Activated CD8-positive, alpha-beta memory T cell treated with anti-CD3 and anti-CD28 coated beads, Interleukin-2, amount 50 U/mL, for 24 hours (primary cell): ENCODE measurements around the gene DNASE1L3.
"Not testable (repeated sequence)": the region's sequence is repeated elsewhere in the genome, so short reads cannot be mapped to it uniquely, and the experiment has no call there.

ENCODE experiments used
- DNase-seq: peaks from one replicate; pipeline ENCODE4 v3.0.0-alpha.2; 2020; ENCODE audit errors: extremely low read depth

Gene DNASE1L3

DNA sequence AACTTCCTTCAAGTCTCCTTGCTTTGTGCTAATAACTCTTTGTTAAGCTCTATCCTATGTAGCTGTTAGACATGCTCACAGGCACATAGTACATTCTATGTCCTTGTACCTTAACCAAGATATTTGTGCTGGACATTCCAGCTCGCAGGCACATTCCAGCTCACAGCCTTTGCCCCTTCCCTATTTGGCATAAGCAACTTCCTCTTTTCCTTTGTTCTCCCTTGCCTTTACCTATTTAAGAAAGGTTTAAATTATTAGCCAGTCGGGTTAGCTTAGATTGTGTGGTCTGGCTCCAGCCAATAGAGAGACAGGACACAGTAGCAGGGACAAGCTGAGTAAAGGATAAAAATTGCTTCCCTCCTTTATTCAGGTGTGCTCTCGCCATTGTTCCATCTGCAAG is 9.3 kb downstream of the DNASE1L3 start:
- not testable (repeated sequence) for DNase-seq

DNA sequence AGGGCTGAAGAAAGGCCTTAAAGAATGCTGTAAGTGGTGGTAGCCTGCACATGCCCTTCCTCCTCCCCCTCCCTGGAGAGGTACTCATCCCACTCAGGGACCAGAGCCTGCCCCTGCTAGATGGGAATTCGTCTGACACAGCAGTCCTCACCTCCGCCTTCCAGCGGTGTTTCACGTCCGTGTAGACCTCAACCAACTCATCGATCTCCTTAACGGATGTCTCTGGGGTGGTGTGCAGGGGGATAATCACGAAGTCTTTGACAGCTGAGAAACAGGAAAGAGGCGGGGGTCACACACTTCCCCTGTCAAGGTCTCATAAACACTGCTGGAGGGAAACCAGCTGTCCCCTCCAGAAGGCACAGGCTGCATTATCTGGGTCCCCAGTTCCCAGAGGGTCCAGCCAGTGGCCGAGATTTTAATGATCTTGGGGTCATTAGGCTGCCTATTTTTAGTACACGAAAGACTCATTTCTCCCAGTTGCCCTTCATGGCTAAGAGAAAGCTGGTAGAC is 9.9 kb downstream of the DNASE1L3 start:
- DNase-seq = no peak

DNA sequence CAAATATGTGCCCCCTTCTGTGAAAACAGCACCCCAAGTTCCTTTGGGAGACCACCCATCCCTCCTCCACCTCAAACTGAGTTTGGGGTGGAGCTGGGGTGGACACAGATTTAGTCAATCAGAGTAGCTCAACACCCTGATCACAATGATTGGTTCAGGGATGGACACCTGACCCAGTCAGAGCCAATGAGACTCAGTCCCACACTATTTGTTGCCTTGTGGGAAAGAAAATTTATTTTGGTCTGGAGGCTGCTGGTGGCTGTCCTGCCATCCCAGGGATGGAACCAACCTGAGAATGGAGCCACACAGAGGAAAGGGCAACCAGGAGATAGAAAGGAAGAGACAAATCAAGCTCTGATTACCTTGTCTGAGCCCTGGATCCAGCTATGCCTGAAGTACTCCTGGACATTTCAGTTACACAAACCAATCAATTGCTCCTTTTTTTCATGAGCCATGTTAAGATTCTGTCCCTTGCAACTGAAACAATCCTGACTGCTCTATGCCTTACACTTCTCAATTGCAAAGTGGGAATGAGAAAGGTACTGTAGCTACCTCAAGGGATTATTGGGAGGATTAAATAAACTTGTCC is 10.6 kb downstream of the DNASE1L3 start:
- no peak for DNase-seq

DNA sequence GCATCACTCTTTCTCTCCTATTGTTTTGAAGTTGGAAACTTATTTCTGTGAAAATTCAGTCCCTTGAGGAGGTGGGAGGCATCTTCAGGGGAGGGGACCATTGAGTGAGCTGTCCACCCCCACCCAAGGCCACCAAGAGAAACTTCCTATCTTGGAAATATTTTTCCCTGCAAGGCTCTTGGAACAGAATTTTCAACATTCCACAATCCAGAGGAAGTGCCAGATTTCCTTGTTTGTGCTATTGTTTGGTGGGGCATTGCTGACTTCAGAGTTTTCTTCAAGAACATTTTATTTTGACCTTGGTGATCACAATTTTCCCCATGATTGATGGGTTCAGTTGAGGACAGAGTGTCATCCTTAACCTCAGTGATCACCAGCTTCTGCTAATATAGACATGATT is 12.0 kb downstream of the DNASE1L3 start:
- DNase-seq = no peak

DNA sequence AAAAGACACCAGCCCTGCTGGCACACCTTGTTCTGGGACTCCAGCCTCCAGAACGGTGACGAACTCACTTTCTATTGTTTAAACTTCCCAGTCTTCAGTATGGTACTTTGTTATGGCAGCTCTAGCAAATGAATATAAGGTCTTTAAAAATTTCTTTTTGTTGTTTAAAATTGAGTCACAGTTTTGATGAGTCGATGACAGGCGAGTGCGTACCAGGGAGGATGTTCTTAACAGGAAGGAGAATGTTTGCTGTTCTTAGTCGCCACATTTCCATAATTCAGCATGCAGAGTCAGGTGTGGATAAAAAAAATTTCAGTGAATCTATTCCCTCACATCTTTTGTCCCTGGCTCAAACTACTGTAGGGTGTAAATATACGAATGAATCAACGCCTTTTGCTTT is 12.4 kb downstream of the DNASE1L3 start:
- DNase-seq = no peak

DNA sequence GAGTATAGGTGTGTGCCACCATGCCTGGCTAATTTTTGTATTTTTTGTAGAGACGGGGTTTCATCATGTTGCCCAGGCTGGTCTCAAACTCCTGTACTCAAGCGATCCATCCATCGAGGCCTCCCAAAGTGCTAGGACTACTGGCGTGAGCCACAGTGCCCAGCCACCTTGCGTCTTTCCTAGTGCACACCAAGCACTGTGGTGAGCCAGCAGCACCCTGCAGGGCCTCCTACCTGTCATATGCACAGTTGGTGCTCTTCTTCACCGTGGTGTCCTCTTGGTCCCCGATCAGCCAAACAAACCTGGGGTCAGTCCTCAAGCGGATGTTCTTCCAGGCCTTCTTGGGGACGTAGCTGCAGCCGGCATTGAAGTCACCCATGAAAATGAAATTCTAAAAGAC is 13.2 kb downstream of the DNASE1L3 start:
- DNase-seq = no peak

DNA sequence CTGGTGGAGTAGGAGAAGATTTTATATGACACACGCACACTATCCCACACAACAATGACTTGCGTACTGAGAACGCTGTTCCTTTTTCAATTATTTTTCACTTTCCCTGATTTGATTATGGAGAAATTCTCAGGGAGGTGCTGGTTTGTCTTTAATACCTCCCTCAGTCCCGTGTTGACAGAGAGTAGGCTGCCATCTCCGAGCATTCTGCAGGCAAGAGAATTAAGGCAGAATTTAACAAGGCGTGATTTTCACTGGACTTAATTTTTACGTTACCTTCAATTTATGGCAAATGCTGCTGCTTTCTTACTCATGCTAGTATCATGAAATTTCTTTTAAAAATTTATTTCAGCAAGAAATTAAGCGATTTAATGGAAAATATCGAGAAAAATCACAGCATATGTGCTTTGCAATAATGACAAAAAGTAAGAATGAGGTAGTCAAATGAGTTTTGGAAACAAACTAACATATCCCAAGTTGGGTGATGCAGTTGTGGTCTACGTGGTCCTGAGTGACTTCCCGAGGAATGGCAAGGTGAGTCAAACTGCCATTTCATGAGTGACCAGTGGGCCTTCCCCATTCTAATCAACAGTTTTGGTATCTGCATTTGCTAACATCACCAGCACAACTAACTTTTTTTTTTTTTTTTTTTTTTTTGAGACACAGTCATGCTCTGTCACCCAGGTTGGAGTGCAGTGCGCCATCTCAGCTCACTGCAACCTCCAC is 16.9 kb downstream of the DNASE1L3 start:
- no peak for DNase-seq

DNA sequence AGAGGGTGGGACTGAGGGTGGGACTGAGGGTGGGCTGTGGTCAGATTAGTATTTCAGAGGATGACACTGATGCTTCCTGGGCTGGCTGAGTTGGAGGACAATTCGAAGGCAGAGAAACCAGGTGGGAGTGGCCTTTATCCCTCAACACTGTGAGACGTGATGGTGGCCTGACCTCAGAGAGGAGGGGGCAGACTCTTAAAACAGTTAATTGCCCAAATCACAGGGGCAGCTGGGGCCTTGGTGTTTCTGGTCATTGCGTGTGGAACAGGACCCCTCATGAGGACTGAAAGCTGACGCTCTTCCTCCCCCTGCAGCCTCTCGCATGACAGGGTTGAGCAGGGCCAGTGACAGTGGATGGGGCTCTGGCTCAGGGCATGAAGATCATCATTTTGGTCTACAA is 18.7 kb downstream of the DNASE1L3 start:
- DNase-seq = no peak

DNA sequence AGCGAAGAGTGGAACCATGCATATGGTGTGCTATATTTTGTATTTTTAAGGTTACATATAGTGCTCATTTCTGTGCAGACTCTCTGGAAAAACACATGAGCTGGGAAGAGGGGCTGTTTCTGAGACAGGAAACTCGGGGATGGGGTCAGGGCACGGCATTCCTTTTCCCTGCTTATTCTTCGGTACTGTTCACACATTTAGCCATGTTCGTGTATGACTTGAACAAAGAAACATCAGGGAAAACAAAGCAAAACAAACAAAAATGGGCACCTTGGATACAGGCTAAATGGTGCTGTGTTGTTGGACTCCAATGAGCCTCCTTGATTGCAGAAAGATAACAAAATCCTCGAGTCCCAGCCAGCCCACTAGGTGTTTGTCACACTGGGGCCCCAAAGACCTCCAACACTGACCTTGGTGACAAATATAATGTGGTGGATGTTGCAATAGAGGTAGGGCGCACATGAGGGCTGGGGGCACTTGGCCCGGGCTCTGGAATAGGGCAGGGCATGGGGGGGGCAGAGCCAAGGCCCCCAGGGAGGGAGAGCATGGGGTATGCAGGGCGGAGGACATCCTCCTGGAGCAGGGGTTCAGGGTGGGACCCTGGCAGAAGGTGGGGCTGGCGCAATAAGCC is 19.3 kb downstream of the DNASE1L3 start:
- DNase-seq = no peak

DNA sequence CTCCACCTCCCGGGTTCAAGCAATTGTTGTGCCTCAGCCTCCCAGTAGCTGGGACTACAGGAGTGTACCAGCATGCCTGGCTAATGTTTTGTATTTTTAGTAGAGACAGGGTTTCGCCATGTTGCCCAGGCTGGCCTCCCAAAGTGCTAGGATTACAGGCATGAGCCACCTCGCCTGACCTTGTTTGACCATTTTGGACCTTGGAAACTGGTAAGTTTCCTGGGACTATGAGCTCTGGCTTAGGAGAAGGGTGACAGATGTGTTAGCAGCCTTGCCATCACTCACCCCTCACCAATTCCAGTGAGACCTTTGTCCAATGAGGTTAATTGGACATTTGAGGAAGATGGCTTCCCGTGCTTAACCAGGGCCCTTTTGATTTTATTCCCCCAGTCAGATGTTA is 19.9 kb downstream of the DNASE1L3 start:
- no peak for DNase-seq

DNA sequence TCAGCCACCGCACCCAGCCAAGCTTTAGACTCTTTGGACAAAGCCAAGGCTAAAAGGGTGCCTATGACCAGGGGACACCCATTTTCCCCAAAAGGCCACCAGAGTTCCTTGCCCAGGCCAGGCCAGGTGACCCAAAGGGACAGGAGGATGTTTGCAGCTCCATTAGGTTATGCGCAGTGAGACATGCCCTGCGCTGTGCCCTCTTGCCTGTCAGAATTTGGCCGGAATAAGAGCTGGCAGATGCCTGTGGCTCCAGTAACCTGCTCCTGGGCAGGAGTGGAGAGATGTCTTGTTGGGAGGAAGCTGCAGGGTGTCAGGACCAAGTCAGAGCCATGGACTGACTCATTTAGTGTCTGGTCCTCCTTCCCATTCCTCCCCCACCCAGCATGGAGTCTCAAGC is 20.5 kb downstream of the DNASE1L3 start:
- DNase-seq = no peak

DNA sequence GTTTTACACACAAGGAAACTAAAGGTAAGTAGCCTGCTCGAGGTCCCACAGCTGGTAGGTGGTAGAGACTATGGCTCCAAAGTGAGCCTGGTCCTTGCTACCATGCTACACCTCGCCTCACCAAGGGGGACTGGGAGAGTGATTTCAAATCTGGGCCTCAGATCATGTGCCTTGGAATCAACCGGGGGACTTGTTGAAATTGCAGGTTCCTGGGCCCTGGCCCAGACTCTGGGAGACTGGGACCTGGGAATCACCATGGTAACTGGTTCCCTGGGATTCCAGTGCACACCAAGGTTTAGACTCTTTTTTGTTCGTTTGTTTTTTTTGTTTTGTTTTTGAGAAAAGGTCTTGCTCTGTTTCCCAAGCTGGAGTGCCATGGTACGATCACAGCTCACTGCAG is 21.1 kb downstream of the DNASE1L3 start:
- DNase-seq = no peak

DNA sequence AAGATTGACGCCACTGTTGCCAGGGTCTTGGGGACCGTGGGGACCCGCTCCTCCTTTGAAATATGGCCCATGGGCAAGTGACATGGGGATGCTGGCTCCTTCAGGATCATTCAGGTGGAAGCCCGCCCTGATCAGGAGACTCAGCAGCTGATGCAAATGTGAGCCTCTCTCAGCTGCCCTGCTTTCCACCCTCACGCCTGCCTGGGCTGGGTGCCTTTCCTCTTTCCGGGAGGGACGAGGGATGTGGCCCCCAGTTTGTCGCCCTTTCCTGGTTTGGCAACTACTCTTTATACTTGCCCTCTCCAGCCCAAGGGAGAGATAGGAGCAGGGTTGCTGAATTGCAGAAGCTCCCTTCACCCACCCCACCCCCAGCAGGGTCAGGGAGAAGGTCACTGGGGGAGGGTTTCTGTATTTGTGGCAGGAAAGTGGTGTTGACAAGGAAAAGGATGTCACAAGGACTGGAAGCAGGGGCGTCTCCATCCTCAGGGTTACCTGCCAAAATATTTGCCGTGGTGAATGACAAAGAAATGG is 21.8 kb downstream of the DNASE1L3 start:
- no peak for DNase-seq

DNA sequence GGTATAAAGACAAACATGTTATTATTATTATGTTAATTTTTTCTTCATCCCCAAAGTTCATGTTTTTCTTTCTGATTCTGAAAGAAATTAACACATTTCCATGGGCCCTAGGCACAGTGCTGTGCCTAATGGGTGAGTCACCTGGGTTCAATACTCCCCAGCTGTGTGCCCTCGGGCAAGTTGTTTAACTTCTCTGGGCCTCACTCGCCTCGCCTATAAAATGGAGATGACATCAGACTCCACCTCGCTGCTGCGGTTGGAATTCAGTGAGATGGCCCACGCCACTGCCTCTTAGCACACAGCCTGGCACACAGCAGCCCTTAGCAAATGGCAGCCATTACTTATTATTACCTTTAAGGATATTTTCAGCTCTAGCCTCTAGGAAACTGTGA is 22.6 kb downstream of the DNASE1L3 start:
- DNase-seq = no peak

DNA sequence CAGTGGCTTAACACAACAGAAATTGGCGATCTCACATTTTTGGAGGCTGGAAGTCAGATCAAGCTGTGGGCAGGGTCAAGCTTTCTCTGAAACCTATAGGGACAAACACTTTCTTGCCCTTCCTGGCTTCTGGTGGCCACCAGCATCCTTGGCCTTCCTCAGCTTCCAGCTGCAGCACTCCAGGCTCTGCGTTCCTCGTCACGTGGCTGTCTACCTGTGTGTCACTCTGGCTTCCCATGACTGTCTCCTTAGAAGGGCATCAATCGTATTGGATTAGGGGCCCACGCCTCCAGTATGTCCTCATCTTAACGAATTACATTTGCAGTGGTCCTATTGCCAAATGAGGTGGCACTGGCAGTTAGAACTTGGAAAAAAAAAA is 25.8 kb downstream of the DNASE1L3 start:
- no peak for DNase-seq

DNA sequence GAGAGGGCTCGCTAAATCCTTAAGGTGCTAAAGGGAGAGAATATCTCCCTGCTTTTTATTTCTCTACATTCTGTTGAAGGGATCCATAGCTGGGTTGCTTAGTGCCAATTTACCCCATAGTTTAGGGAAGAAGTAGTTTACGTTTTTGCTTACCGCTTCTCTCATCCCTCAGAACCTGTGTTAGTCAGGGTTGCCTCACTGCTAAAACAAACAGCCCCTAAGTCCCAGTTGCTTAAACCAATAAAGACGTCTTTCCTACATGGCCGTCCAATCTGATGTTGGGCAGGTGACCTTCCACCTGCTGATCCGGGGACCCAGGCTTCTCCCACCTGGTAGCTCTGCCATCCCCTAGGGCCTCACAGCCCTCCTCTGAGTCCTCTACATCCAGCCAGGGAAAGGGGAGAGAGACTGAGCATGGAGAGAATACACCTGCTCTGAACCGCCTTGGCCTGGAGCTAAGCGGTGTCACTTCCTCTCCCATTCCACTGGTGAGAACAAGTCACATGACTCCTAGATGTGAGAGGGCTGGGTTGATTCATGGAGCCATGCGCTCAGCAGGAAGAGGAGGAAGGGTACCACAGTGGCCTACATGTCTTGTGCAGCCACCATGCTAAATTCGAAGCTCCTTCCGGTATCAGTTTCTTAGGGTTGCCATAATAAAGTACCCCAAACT is 26.3 kb downstream of the DNASE1L3 start:
- DNase-seq = no peak

DNA sequence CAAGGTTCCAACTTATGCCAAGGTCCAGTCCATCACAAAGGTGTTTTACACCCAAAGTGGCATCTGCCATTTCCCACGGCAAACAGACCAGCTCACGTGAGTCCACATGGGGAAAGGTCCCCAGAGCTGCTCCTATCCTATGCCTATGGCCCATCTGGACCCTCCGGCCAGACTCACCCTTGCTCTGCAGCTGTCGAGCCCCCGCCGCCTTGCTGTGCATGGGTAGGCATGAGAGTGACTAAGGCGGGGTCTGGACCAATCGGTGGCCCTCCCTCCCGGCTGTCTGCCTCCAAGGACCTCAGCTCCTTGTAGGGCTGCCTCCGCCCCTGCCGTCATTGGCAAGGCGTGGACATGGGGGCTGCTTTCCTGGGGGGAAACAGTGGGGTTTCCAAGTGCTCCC is 26.9 kb downstream of the DNASE1L3 start:
- no peak for DNase-seq

DNA sequence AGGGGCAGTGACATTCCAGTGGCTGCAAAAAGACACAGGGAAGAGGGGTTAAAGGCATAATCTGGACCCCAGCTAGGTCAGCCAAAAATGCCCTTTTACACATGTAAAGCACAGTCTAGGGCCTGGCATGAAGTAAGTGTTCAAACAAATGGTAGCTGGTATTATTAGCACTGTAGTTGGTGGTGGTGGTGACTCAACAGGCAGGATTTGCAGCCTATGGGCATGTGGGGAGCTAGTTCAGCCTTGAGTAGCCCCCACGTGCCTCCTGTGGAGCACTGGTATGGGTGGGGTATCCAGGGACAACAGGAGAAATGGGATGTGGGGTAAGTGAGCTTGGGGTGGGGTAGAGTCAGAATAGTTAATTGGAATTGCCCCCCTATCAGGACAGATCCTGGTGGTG is 27.6 kb downstream of the DNASE1L3 start:
- no peak for DNase-seq

DNA sequence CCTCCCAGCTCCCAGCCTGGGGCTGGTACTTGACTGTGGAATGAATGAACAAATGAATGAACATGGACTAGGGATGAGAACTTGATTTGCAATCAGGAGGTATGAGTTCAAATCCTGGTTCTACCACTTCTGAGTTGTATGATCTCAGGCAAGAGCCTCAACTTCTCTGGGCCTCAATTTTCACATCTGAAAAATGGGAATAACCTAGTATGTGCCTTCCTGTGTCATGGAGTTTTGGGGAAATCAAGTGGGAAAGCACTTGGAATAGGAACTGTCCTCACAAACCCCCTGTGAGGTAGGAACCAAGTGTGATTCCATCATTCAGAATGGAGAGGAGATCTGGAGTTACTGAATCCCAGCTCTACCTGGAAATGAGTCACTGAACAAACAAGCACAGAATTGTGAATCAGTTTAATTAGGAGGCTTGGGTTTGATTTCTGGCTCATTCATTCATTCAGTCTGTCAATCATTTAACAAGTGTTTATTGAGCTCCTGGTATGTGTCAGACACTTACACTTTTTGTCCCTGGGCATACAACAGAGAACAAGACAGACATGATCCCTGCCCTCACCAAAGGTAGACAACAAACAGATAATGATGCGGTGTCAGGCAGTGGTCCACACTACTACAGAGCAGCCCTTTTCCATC is 29.7 kb downstream of the DNASE1L3 start:
- no peak for DNase-seq

DNA sequence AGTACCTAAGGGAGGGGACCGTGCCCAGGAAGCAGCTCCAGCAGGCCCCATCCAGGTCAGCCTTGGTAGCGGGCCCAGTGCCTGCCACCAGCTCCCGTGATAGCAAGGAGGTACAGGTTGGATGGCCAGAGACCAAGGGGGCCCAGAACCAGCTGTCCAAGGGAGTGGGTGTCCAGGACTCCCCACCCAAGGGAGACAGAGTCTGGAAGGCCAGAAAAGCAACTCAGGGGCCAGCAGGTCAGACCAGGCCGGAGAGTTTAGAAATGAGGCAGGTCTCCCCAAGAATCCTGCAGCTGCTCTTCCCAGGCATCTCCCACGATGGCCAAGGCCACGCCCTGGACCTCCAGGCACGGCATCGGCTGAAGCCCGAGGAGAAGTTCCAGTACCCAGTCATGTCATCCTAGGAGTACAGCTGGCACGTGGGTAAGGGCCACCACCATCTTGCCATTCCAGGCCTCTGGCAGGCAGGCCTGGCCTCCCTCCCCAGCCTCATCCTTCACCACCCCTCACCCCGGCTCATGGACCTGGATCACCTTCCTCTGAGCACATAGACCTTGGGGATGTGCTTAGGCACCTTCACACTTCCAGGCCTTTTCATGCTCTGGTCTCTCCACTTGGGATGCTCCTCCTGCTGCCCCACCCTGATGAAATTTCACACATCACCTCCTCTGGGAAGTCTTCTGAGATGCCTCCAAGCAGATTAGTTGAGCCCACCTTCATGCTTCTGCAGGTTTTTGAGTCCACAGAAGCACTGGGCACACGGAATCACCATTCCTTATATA is 30.5 kb downstream of the DNASE1L3 start:
- DNase-seq = no peak
